Measurements from ENCODE around the gene HLA-C.

HLA-C gene

DNA sequence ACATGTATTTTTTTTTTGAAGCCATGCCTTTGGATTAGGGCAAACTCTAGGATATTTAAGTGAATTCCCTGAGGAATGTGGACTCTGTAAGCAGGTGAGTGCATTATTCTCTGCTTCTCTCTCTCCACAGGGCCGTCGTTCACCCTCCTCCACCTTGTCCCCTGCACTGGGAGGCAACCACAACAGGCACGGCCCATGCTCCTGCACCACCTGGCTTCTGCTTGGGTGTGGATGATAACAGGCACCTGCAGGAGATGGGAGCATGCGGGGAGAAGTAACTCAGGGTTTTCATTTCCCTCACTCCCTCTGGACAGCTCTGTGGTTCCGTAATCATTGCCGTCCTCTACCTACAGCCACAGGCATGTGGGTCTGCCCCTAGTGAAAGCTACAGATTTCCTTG is 43.4 kb downstream of the HLA-C start:
- H3K4me3 ChIP-seq (ENCODE audit: low read length): no peak overlapping the region
- no peak for DNase-seq (ENCODE audit: low read depth, low spot score)

DNA sequence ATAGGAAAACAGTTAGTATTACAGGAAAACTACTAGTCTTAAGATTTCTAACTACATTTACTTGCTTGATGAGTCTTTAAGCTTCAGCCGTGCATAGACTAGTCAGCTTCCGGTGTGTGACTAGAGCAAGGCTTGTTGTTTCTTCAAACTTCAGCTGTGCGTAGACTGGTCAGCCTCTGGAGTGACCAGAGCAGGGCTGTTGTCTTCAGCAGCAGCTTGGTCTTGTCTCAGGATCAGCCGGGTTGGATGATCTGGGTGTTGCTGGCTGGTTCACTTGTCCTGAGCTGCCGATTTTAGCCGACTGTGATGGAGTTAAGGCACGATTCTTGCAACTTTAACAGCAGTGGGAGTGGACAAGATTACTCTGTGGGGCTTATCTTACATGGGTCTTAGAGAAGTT is 44.7 kb downstream of the HLA-C start:
- H3K4me3 ChIP-seq (ENCODE audit: low read length): no peak overlapping the region
- no peak for DNase-seq (ENCODE audit: low read depth, low spot score)

DNA sequence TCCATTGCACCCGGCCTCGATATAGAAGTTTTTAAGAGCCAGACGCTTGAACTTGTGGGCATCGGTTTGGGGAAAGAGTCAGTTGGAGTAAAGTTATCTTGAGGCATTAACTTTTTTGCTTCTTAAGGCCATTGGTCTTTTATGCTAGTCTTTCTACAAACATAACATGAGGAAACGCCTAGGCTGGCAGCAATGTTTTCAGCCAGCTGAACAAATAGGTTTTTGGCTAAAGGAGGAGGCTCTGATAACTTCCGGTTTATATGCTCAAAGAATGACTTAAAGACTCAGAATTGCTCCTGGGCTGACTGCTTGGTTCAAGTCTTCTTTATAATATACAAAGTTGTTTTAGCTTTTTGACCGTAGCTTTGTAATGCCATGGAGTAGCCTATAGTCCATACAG is 46.2 kb downstream of the HLA-C start:
- DNase-seq (ENCODE audit: low read depth, low spot score): no peak
- no peak overlapping the region for H3K4me3 ChIP-seq (ENCODE audit: low read length)

DNA sequence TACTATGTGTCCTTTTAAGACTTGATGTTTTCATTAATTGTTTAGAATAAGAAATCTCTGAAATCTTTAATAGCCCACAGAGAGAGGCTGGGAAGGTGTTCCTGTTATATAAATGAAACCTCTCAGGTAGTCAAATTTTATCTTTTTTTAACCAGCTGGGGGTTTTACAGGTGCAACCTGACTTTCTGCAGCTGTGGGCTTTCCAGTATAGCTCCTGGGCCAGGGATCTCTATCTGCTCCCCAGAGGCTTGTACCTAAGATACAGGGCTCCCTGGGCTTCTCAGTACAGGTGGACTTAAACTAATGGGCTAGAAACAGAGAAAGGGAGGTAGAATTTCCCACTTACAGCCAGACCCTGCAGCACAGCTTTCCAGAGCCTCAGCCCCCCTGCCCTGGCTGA is 49.4 kb downstream of the HLA-C start:
- no peak for DNase-seq (ENCODE audit: low read depth, low spot score)
- H3K4me3 ChIP-seq (ENCODE audit: low read length): no peak overlapping the region
